PC-3 (cell line): ENCODE data around the gene ROBO2.

Experiments used
- CTCF ChIP-seq: fragments of 300-600 bp; sonication (generic); conservative IDR thresholded peaks from 2 replicates; pipeline ENCODE4 v1.5.1; 2017; ENCODE audit warnings: antibody characterized with exemption, low read depth, mild to moderate bottlenecking, low read length
- EZH2 ChIP-seq: fragments of 300-600 bp; sonication (generic); IDR thresholded peaks from one replicate; pipeline ENCODE4 v1.6.1; 2017; ENCODE audit warnings: antibody characterized with exemption, mild to moderate bottlenecking, low read length; ENCODE audit not compliant: unreplicated experiment

- no peak for TF ChIP-seq CTCF
- TF ChIP-seq EZH2: no peak
Measured at GRCh38 chr3:77134769-77135168, 94.9 kb downstream of the ROBO2 start.
